GM19035 (cell line): ENCODE results near the gene HOXB7.

Experiments
- ATAC-seq: cut with Tn5 transposase; IDR thresholded peaks from one replicate; pipeline ENCODE4 v1.9.1; 2021; ENCODE audit not compliant: unreplicated experiment

The HOXB7 gene

GRCh38 chr17:48610282-48611211, at the start of gene HOXB7:
Gene HOXB7, minus strand, starts transcription at chr17:48611017. Its CDS starts 99 bp downstream, at chr17:48610918.
- peak; percentile 49 for ATAC-seq

- ATAC-seq: no peak
Observed at GRCh38 chr17:48655913-48656312, 45.1 kb upstream of the HOXB7 start.

- ATAC-seq: no peak
Observed at GRCh38 chr17:48649741-48650140, 38.9 kb upstream of the HOXB7 start.

- ATAC-seq: no peak
Observed at GRCh38 chr17:48647963-48648245, 37.1 kb upstream of the HOXB7 start.

- no peak for ATAC-seq
Observed at GRCh38 chr17:48647103-48647962, 36.5 kb upstream of the HOXB7 start.

- ATAC-seq: no peak
Observed at GRCh38 chr17:48646183-48647102, 35.6 kb upstream of the HOXB7 start.

GRCh38 chr17:48645639-48646182, 34.9 kb upstream of the HOXB7 start:
- ATAC-seq: no peak

GRCh38 chr17:48644910-48645557, 34.2 kb upstream of the HOXB7 start:
- ATAC-seq: no peak

- ATAC-seq: no peak
Observed at GRCh38 chr17:48644159-48644558, 33.3 kb upstream of the HOXB7 start.

- no peak for ATAC-seq
Observed at GRCh38 chr17:48643697-48644012, 32.8 kb upstream of the HOXB7 start.

- no peak for ATAC-seq
Observed at GRCh38 chr17:48642843-48643696, 32.3 kb upstream of the HOXB7 start.

- no peak for ATAC-seq
Observed at GRCh38 chr17:48642059-48642842, 31.4 kb upstream of the HOXB7 start.

GRCh38 chr17:48641541-48642058, 30.8 kb upstream of the HOXB7 start:
- no peak for ATAC-seq

- no peak for ATAC-seq
Observed at GRCh38 chr17:48640858-48641180, 30.0 kb upstream of the HOXB7 start.

GRCh38 chr17:48639982-48640857, 29.4 kb upstream of the HOXB7 start:
- no peak for ATAC-seq

GRCh38 chr17:48639136-48639535, 28.3 kb upstream of the HOXB7 start:
- ATAC-seq: no peak
